ENCODE results near the gene IL1B. TPM values are rescaled to one million over a fixed set of nuclear protein-coding genes. Genes with fewer than 3 reads are reported as not detected.
"Not testable (repeated sequence)": the region's sequence is repeated elsewhere in the genome, so short reads cannot be mapped to it uniquely, and the experiment has no call there.

The IL1B gene
- total RNA-seq, 1 experiment from 2014 or later = not detected

- ATAC-seq (no peak), DNase-seq (ENCODE audit: low read depth, low spot score) (no peak)
- no peaks in the 10 kb centered on the region for H3K9me3 ChIP-seq (ENCODE audit: control insufficient read depth, insufficient read depth, low read depth, low read length)
- CTCF ChIA-PET = no interaction called here
- no peak overlapping the region for H3K27ac ChIP-seq (ENCODE audit: low read length)
- no peaks in the 10 kb centered on the region for H3K36me3 ChIP-seq (ENCODE audit: control insufficient read depth, insufficient read depth, low read length)
- POLR2A ChIA-PET = no interaction called here
- no peaks in the 10 kb centered on the region for H3K4me1 ChIP-seq (ENCODE audit: control insufficient read depth, insufficient read depth, low read length)
- no TSS peak for BruUV-seq (replicated peaks)
- no peak overlapping the region for H3K4me3 ChIP-seq (ENCODE audit: low read depth in 2 of 2, low read length in 2 of 2)
- intact Hi-C loops (cut with micrococcal nuclease; ENCODE audit: unreplicated experiment) = no loop called here
- TF ChIP-seq REST (IDR thresholded peaks at IDR 0.05; ENCODE audit: insufficient read depth in 1 of 2, low read depth in 2 of 2, low read length in 1 of 2) (no peak), CTCF (IDR thresholded peaks at IDR 0.05) (no peak), TCF7L2 (IDR thresholded peaks at IDR 0.05; ENCODE audit: low read depth, low read length) (no peak), POLR2AphosphoS5 (IDR thresholded peaks at IDR 0.05; ENCODE audit: low read depth, low read length) (no peak), SIN3A (IDR thresholded peaks at IDR 0.05; ENCODE audit: borderline replicate concordance, insufficient read depth, low read depth, low read length) (no peak)
- in situ Hi-C loops (cut with HindIII; ENCODE audit: low pct_unique_long_range_greater_than_20kb, low sequenced_read_pairs) = no loop called here
- H3K27me3 ChIP-seq (ENCODE audit: control insufficient read depth, insufficient read depth, low read length) = peaks cover 2% of the 10 kb centered on the region; the same call in 1 of the 2 replicates
Observed at GRCh38 chr2:112834396-112835037, 2.1 kb downstream of the IL1B start.

GRCh38 chr2:112833976-112834375 is 2.6 kb downstream of the IL1B start:
- no peak for TF ChIP-seq SIN3A (IDR thresholded peaks at IDR 0.05; ENCODE audit: borderline replicate concordance, insufficient read depth, low read depth, low read length)
- no peak for TF ChIP-seq TCF7L2 (IDR thresholded peaks at IDR 0.05; ENCODE audit: low read depth, low read length)
- no peak for TF ChIP-seq POLR2AphosphoS5 (IDR thresholded peaks at IDR 0.05; ENCODE audit: low read depth, low read length)
- TF ChIP-seq REST (IDR thresholded peaks at IDR 0.05; ENCODE audit: insufficient read depth in 1 of 2, low read depth in 2 of 2, low read length in 1 of 2) = no peak
- TF ChIP-seq CTCF (IDR thresholded peaks at IDR 0.05) = no peak
- Histone ChIP-seq H3K27ac (ENCODE audit: low read length) (no peak overlapping the region), H3K36me3 (ENCODE audit: control insufficient read depth, insufficient read depth, low read length) (no peaks in the 10 kb centered on the region), H3K4me1 (ENCODE audit: control insufficient read depth, insufficient read depth, low read length) (no peaks in the 10 kb centered on the region), H3K4me3 (ENCODE audit: low read depth in 2 of 2, low read length in 2 of 2) (no peak overlapping the region), H3K9me3 (ENCODE audit: control insufficient read depth, insufficient read depth, low read depth, low read length) (no peaks in the 10 kb centered on the region), H3K27me3 (ENCODE audit: control insufficient read depth, insufficient read depth, low read length) (peaks cover 2% of the 10 kb centered on the region; the same call in 1 of the 2 replicates)
- BruUV-seq (replicated peaks) = no TSS peak
- intact Hi-C loops (cut with micrococcal nuclease; ENCODE audit: unreplicated experiment) (no loop called here), in situ Hi-C loops (cut with HindIII; ENCODE audit: low pct_unique_long_range_greater_than_20kb, low sequenced_read_pairs) (no loop called here)
- no peak for DNase-seq (ENCODE audit: low read depth, low spot score)
- ChIA-PET CTCF (no interaction called here), POLR2A (no interaction called here)
- no peak for ATAC-seq

- DNase-seq (ENCODE audit: low read depth, low spot score); H3K9me3 ChIP-seq (ENCODE audit: control insufficient read depth, insufficient read depth, low read depth, low read length); ATAC-seq; H3K4me1 ChIP-seq (ENCODE audit: control insufficient read depth, insufficient read depth, low read length); CTCF ChIA-PET; intact Hi-C loops (cut with micrococcal nuclease; ENCODE audit: unreplicated experiment); BruUV-seq (replicated peaks); H3K4me3 ChIP-seq (ENCODE audit: low read depth in 2 of 2, low read length in 2 of 2); in situ Hi-C loops (cut with HindIII; ENCODE audit: low pct_unique_long_range_greater_than_20kb, low sequenced_read_pairs); H3K27me3 ChIP-seq (ENCODE audit: control insufficient read depth, insufficient read depth, low read length); H3K27ac ChIP-seq (ENCODE audit: low read length); POLR2A ChIA-PET; H3K36me3 ChIP-seq (ENCODE audit: control insufficient read depth, insufficient read depth, low read length): not testable (repeated sequence)
Observed at GRCh38 chr2:112833639-112833931, 3.0 kb downstream of the IL1B start.
